Testis (tissue), 3 donors: Measurements from ENCODE around the gene SLCO1A2. TPM values are rescaled to one million over a fixed set of nuclear protein-coding genes. Genes with fewer than 3 reads are reported as not detected.
"Not testable (repeated sequence)": the region's sequence is repeated elsewhere in the genome, so short reads cannot be mapped to it uniquely, and the experiment has no call there.

Source experiments
- DNase-seq: peaks from one replicate; pipeline ENCODE4 v3.0.0-alpha.2; 2019
- H3K27ac ChIP-seq, 2 donors: fragments of 200-600 bp; sonication (generic); one replicate each; pipeline ENCODE4 v1.5.1; 2019
- H3K27me3 ChIP-seq: fragments of 200-600 bp; sonication (generic); one replicate; pipeline ENCODE4 v1.5.1; 2019
- H3K36me3 ChIP-seq: fragments of 200-600 bp; sonication (generic); one replicate; pipeline ENCODE4 v1.5.1; 2017; ENCODE audit warnings: low read depth; ENCODE audit errors: missing control alignments
- H3K4me1 ChIP-seq: fragments of 200-600 bp; sonication (generic); one replicate; pipeline ENCODE4 v1.5.1; 2019
- H3K4me3 ChIP-seq, 2 donors: fragments of 200-600 bp; sonication (generic); one replicate each; pipeline ENCODE4 v1.5.1; 2017 to 2019
- H3K9me3 ChIP-seq: fragments of 200-600 bp; sonication (generic); one replicate; pipeline ENCODE4 v1.5.1; 2017
- POLR2A ChIP-seq: fragments of 450-650 bp; IDR thresholded peaks from one replicate; pipeline ENCODE4 v1.6.1; 2017; ENCODE audit warnings: antibody characterized with exemption, mild to moderate bottlenecking, moderate library complexity
- WGBS, 2 donors: methylation state at CpG; one replicate each; pipeline ENCODE4 v1.1.5; 2018; 5-methylcytosine and 5-hydroxymethylcytosine counted together
- intact Hi-C: fragments of 100-400 bp; cut with DNase I; formaldehyde crosslinking; loops from one replicate; pipeline ENCODE4 v1.15.1; 2023; ENCODE audit warnings: low total_unique reads
- polyA plus RNA-seq: library from polyadenylated mRNA; stranded (reverse); fragments of 350-450 nt; fragmentation: Illumina TruSeq; extraction: RNeasy Lipid Tissue Mini Kit (QIAGEN cat#74804); gene quantifications from one replicate; pipeline ENCODE4 v1.2.3, GENCODE V29; 2014; ENCODE audit warnings: low read depth, low replicate concordance; ENCODE audit not compliant: insufficient read depth
- total RNA-seq, 2 donors: library from RNA; depleted of rRNA; stranded (reverse); fragments of >200 nt; gene quantifications; one replicate each; pipeline ENCODE4 v1.2.3, GENCODE V29; 2016
- TF ChIP-seq, protein P1 (sequence below), 3 experiments: fragments of 450-650 bp in 2 of 3; fragments of 200-600 bp in 1 of 3; sonication (generic) in 1 of 3; IDR thresholded peaks; one replicate each; pipeline ENCODE4 v1.5.1; 2016 to 2019; ENCODE audit warnings: antibody characterized with exemption in 3 of 3, mild to moderate bottlenecking in 2 of 3, moderate library complexity in 1 of 3

The SLCO1A2 gene
- total and polyA plus RNA-seq, 3 donors from 2014 or later = 0.87 to 2.7 (median 2.7) TPM

DNA sequence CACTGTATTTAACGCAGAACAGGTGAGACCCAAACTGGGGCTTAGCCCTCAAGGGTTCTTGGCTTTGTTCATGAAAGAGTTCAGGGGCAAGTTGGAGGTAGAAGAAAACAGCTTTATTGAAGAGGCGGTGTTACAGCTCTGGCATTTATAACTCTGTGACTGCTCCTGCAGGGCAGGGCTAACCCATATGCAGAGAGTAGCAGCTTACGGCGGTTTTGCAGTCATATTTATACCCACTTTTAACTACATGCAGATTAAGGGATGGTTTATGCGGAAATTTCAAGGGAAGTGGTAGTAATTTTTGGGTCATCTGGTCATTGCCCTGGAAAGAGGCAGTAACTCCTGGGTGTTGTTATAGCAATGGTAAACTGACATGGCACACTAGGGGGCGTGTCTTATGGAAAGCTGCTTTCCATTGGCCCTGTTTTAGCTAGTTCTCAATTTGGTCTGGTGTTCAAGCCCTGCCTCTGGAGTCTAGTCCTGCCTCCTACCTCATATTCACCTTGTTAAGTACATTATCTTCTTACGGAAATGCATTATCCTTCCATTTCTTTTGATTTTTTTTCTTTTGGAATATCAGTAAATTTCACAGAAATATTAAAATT, 36.2 kb upstream of the SLCO1A2 start:
- Histone ChIP-seq H3K36me3 (no peaks in the 10 kb centered on the region), H3K27me3 (no peaks in the 10 kb centered on the region), H3K4me1 (no peaks in the 10 kb centered on the region), H3K27ac (no peak overlapping the region), H3K9me3 (no peaks in the 10 kb centered on the region), H3K4me3 (no peak overlapping the region)
- TF ChIP-seq, protein P1, sequence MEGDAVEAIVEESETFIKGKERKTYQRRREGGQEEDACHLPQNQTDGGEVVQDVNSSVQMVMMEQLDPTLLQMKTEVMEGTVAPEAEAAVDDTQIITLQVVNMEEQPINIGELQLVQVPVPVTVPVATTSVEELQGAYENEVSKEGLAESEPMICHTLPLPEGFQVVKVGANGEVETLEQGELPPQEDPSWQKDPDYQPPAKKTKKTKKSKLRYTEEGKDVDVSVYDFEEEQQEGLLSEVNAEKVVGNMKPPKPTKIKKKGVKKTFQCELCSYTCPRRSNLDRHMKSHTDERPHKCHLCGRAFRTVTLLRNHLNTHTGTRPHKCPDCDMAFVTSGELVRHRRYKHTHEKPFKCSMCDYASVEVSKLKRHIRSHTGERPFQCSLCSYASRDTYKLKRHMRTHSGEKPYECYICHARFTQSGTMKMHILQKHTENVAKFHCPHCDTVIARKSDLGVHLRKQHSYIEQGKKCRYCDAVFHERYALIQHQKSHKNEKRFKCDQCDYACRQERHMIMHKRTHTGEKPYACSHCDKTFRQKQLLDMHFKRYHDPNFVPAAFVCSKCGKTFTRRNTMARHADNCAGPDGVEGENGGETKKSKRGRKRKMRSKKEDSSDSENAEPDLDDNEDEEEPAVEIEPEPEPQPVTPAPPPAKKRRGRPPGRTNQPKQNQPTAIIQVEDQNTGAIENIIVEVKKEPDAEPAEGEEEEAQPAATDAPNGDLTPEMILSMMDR (IDR thresholded peaks at IDR 0.05) = no peak
- TF ChIP-seq POLR2A = no peak
- intact Hi-C loops = no loop called here
- DNase-seq = no peak
- 91 to 93% methylated on average over 7 of the region's 7 CpGs for WGBS, 2 donors

DNA sequence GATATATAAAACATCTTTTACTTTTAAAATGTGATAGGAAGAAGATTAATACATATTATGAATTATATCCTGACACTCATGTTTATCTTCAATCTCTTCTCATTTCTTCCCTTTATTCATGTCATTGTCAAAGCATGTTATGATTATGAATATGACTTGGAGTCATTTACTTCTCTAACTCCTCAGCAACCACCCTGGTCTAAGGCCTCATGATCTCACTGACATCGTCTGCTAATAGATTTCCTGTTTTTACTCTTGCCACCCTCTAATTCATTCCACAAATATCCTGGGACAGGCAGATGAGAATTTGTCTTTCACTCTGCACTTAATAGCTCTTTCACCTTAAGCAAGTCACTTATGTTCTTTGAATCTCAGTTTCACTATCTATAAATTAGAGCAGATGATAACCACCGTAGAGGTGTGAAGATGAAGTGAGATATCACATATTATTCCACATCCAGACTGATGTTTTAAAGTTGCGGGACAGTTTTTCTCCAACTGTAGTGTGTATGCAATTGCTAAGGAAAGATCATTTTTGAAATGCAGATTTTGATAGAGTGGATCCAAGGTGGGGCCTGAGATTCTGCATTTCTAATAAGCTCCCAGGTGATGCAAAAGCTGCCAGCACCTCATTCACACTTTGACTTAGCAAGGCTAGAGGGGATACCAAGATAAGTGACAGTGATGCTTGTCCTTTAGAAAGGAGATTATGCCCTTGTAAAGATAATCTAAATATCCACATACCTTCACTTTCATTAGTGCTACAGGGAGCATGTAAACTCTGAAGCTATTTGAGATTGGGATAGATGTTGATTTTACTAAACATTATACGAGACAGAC, 34.6 kb upstream of the SLCO1A2 start:
- no peaks in the 10 kb centered on the region for H3K9me3 ChIP-seq
- no peaks in the 10 kb centered on the region for H3K4me1 ChIP-seq
- H3K36me3 ChIP-seq = no peaks in the 10 kb centered on the region
- no peaks in the 10 kb centered on the region for H3K27me3 ChIP-seq
- H3K27ac ChIP-seq = no peak overlapping the region
- no peak for TF ChIP-seq POLR2A
- TF ChIP-seq, protein P1 (IDR thresholded peaks at IDR 0.05) = no peak
- DNase-seq = no peak
- WGBS, 2 donors = 65 to 70% methylated on average over 4 of the region's 4 CpGs
- intact Hi-C loops = no loop called here
- no peak overlapping the region for H3K4me3 ChIP-seq

DNA sequence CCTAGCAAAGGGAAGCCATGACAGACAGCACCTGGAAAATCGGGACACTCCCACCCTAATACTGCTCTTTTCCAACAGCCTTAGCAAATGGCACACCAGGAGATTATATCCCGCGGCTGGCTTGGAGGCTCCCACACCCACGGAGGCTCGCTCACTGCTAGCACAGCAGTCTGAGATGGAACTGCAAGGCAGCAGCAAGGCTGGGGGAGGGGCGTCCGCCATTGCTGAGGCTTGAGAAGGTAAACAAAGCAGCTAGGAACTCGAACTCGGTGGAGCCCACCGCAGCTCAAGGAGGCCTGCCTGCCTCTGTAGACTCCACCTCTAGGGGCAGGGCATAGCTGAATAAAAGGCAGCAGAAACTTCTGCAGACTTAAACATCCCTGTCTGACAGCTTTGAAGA, 25.9 kb upstream of the SLCO1A2 start:
- H3K4me1 ChIP-seq, intact Hi-C loops, H3K36me3 ChIP-seq, H3K4me3 ChIP-seq, DNase-seq, H3K27ac ChIP-seq, H3K27me3 ChIP-seq, H3K9me3 ChIP-seq: not testable (repeated sequence)
- WGBS, 2 donors = 77 to 93% methylated on average over 6 to 10 of the region's 10 CpGs

DNA sequence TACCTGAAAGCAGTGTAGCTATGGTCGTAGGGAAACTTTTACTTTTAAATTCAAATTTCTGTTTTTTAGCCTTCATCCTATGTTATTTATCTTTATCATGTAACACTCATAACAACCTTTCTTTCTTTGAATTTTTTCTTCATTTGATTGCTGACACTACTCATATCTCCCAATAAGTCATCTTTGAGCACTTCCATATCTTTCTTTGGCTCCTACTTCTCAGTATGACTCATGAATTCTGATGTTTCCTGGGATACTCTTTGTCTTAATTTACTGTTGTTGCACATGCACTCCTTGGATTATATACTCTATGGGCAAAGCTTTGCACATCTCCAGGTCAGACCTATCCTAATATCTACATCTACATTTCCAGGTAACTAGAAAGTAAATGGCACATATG, 19.9 kb upstream of the SLCO1A2 start:
- TF ChIP-seq, protein P1 (IDR thresholded peaks at IDR 0.05) = no peak
- TF ChIP-seq POLR2A = no peak
- Histone ChIP-seq H3K4me3 (no peak overlapping the region), H3K9me3 (no peaks in the 10 kb centered on the region), H3K27ac (no peak overlapping the region), H3K27me3 (no peaks in the 10 kb centered on the region), H3K36me3 (no peaks in the 10 kb centered on the region), H3K4me1 (no peaks in the 10 kb centered on the region)
- 84 to 100% methylated on average over 1 of the region's 1 CpG for WGBS, 2 donors
- intact Hi-C loops = no loop called here
- no peak for DNase-seq

DNA sequence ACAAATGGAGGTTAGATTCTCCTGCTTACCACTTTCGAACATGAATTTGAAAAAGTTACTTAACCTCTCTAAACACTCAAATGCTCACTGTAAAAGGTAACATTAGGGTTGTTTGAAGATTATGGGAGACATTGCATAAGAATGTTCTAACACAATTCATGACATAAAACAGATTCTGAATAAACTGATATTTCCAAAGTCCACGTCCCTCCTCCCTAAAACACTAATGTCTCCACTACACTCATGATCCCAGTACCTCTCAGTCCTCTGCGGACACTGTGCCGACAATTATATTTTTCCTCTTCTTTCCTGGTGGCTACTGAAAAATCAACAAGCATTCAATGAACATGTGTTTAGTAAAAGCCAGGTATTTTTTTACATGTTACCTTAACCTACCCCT, 19.2 kb upstream of the SLCO1A2 start:
- Histone ChIP-seq H3K36me3 (no peaks in the 10 kb centered on the region), H3K4me1 (no peaks in the 10 kb centered on the region), H3K9me3 (no peaks in the 10 kb centered on the region), H3K27me3 (no peaks in the 10 kb centered on the region), H3K4me3 (no peak overlapping the region), H3K27ac (no peak overlapping the region)
- TF ChIP-seq, protein P1 (IDR thresholded peaks at IDR 0.05) = no peak
- TF ChIP-seq POLR2A = no peak
- intact Hi-C loops = no loop called here
- 86% methylated on average over 4 of the region's 4 CpGs for WGBS, 2 donors
- no peak for DNase-seq
